ENCODE data around the gene SH3RF1. TPM values are rescaled to one million over a fixed set of nuclear protein-coding genes. Genes with fewer than 3 reads are reported as not detected.

The SH3RF1 gene
- total and polyA plus RNA-seq, 2 of the 13 experiments (the other 11 are each of a cell fraction or from before 2014, with no cell fraction given) = 3.1 to 3.2 TPM

DNA sequence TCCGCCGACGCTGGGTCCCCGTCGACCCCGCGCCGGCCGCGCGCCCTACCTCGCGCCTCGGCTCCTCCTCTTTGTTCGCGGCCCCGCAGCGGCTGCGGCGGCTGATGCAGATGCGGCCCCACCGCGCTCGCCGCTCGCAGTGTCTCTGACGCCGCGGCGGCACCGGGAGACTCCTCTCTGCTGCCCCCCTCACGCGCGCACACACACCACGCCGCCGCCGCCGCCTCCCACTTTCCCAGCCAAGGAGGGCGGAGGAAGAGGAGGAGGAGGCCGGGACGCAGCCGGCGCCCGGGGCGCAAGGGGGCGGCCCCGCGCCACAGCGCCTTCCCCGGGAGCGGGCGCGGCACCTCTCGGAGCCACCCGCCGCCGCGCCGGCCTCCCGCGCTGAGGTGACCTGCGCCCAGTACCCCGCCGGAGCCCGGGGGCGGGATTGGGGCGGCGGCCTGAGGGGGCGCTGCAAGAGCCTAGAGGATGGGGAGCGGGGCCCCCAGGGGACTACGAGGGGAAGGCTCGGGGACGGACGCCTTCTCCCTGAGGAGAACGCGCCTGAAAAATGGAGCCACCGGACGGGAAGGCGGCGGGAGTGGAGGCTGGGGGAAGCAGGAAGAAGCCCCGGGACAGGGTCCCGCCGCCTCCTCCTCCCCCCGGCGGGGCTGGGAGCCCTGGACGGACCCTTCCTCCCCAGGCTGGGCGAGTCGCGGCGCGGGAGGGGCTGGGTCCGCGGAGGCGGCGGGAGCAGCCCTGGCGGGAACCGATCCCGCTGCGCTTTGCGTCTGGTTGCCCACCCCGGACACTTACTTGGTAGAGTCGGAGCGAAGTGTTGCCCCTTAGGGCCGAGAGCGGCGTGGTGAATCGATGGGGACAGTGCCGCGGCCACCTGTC, at the start of gene SH3RF1 (continued):
- peak; percentile 77; the same call in 1 of the 2 replicates for TF ChIP-seq ARNT2 (CRISPR knock-in tag; IDR thresholded peaks at IDR 0.05; ENCODE audit: low read depth)
- TF ChIP-seq, protein P1, sequence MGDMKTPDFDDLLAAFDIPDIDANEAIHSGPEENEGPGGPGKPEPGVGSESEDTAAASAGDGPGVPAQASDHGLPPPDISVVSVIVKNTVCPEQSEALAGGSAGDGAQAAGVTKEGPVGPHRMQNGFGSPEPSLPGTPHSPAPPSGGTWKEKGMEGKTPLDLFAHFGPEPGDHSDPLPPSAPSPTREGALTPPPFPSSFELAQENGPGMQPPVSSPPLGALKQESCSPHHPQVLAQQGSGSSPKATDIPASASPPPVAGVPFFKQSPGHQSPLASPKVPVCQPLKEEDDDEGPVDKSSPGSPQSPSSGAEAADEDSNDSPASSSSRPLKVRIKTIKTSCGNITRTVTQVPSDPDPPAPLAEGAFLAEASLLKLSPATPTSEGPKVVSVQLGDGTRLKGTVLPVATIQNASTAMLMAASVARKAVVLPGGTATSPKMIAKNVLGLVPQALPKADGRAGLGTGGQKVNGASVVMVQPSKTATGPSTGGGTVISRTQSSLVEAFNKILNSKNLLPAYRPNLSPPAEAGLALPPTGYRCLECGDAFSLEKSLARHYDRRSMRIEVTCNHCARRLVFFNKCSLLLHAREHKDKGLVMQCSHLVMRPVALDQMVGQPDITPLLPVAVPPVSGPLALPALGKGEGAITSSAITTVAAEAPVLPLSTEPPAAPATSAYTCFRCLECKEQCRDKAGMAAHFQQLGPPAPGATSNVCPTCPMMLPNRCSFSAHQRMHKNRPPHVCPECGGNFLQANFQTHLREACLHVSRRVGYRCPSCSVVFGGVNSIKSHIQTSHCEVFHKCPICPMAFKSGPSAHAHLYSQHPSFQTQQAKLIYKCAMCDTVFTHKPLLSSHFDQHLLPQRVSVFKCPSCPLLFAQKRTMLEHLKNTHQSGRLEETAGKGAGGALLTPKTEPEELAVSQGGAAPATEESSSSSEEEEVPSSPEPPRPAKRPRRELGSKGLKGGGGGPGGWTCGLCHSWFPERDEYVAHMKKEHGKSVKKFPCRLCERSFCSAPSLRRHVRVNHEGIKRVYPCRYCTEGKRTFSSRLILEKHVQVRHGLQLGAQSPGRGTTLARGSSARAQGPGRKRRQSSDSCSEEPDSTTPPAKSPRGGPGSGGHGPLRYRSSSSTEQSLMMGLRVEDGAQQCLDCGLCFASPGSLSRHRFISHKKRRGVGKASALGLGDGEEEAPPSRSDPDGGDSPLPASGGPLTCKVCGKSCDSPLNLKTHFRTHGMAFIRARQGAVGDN (CRISPR knock-in tag; IDR thresholded peaks at IDR 0.05) = peak; percentile 78
- TF ChIP-seq ZNF329 (CRISPR knock-in tag; IDR thresholded peaks at IDR 0.05; ENCODE audit: low read depth) = 0 out of 2 replicates have a peak, but pooled peaks have one; percentile 51
- TF ChIP-seq RAD21 (CRISPR knock-in tag; IDR thresholded peaks at IDR 0.05) = peak; percentile 71
- TF ChIP-seq, protein P2, sequence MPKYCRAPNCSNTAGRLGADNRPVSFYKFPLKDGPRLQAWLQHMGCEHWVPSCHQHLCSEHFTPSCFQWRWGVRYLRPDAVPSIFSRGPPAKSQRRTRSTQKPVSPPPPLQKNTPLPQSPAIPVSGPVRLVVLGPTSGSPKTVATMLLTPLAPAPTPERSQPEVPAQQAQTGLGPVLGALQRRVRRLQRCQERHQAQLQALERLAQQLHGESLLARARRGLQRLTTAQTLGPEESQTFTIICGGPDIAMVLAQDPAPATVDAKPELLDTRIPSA (CRISPR knock-in tag; IDR thresholded peaks at IDR 0.05; ENCODE audit: borderline replicate concordance) = 0 out of 2 replicates have a peak, but pooled peaks have one; percentile 42
- no peak for TF ChIP-seq ZNF557 (CRISPR knock-in tag; IDR thresholded peaks at IDR 0.05)
- TF ChIP-seq ZNF292 (CRISPR knock-in tag; IDR thresholded peaks at IDR 0.05; ENCODE audit: borderline replicate concordance, low read depth) = no peak
- TF ChIP-seq SRY (CRISPR knock-in tag; IDR thresholded peaks at IDR 0.05) = peak; percentile 33; the same call in 1 of the 2 replicates
- TF ChIP-seq, protein P3, sequence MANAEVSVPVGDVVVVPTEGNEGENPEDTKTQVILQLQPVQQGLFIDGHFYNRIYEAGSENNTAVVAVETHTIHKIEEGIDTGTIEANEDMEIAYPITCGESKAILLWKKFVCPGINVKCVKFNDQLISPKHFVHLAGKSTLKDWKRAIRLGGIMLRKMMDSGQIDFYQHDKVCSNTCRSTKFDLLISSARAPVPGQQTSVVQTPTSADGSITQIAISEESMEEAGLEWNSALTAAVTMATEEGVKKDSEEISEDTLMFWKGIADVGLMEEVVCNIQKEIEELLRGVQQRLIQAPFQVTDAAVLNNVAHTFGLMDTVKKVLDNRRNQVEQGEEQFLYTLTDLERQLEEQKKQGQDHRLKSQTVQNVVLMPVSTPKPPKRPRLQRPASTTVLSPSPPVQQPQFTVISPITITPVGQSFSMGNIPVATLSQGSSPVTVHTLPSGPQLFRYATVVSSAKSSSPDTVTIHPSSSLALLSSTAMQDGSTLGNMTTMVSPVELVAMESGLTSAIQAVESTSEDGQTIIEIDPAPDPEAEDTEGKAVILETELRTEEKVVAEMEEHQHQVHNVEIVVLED (CRISPR knock-in tag; IDR thresholded peaks at IDR 0.05; ENCODE audit: borderline replicate concordance) = peak; percentile 30; the same call in 1 of the 2 replicates
- TF ChIP-seq, protein P4, sequence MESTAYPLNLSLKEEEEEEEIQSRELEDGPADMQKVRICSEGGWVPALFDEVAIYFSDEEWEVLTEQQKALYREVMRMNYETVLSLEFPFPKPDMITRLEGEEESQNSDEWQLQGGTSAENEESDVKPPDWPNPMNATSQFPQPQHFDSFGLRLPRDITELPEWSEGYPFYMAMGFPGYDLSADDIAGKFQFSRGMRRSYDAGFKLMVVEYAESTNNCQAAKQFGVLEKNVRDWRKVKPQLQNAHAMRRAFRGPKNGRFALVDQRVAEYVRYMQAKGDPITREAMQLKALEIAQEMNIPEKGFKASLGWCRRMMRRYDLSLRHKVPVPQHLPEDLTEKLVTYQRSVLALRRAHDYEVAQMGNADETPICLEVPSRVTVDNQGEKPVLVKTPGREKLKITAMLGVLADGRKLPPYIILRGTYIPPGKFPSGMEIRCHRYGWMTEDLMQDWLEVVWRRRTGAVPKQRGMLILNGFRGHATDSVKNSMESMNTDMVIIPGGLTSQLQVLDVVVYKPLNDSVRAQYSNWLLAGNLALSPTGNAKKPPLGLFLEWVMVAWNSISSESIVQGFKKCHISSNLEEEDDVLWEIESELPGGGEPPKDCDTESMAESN (CRISPR knock-in tag; conservative IDR thresholded peaks at IDR 0.05) = peak; percentile 82
- TF ChIP-seq SALL2 (CRISPR knock-in tag; IDR thresholded peaks at IDR 0.05) = no peak
- TF ChIP-seq, protein P5, sequence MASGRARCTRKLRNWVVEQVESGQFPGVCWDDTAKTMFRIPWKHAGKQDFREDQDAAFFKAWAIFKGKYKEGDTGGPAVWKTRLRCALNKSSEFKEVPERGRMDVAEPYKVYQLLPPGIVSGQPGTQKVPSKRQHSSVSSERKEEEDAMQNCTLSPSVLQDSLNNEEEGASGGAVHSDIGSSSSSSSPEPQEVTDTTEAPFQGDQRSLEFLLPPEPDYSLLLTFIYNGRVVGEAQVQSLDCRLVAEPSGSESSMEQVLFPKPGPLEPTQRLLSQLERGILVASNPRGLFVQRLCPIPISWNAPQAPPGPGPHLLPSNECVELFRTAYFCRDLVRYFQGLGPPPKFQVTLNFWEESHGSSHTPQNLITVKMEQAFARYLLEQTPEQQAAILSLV (CRISPR knock-in tag; IDR thresholded peaks at IDR 0.05; ENCODE audit: borderline replicate concordance) = 0 out of 2 replicates have a peak, but pooled peaks have one; percentile 7
- TF ChIP-seq, protein P6, sequence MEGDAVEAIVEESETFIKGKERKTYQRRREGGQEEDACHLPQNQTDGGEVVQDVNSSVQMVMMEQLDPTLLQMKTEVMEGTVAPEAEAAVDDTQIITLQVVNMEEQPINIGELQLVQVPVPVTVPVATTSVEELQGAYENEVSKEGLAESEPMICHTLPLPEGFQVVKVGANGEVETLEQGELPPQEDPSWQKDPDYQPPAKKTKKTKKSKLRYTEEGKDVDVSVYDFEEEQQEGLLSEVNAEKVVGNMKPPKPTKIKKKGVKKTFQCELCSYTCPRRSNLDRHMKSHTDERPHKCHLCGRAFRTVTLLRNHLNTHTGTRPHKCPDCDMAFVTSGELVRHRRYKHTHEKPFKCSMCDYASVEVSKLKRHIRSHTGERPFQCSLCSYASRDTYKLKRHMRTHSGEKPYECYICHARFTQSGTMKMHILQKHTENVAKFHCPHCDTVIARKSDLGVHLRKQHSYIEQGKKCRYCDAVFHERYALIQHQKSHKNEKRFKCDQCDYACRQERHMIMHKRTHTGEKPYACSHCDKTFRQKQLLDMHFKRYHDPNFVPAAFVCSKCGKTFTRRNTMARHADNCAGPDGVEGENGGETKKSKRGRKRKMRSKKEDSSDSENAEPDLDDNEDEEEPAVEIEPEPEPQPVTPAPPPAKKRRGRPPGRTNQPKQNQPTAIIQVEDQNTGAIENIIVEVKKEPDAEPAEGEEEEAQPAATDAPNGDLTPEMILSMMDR (CRISPR knock-in tag; IDR thresholded peaks at IDR 0.05) = peak; percentile 48
- no peak for TF ChIP-seq ZFP41 (CRISPR knock-in tag; IDR thresholded peaks at IDR 0.05; ENCODE audit: borderline replicate concordance)
- TF ChIP-seq XRCC5 (optimal IDR thresholded peaks at IDR 0.05; ENCODE audit: low read length) = peak; percentile 31

Data from HepG2 (cell line).